H1 (cell line): Measurements from ENCODE around the gene PRPF40B. TPM values are rescaled to one million over a fixed set of nuclear protein-coding genes. Genes with fewer than 3 reads are reported as not detected.

Source experiments
- CTCF ChIA-PET: fragments of 300-600 bp; sonication (Branson Sonifier 250); formaldehyde crosslinking; loops from one replicate; lab custom pipeline; 2021; ENCODE audit not compliant: partially characterized antibody; lab: Charles Lee
- POLR2A ChIA-PET: fragments of 300-600 bp; sonication (Branson Sonifier 250); formaldehyde crosslinking; loops from one replicate; lab custom pipeline; 2021; ENCODE audit warnings: inconsistent platforms; ENCODE audit not compliant: partially characterized antibody; lab: Charles Lee
- DNase-seq, 2 experiments: peaks; one replicate each; pipeline versions ENCODE4 v3.0.0 to v3.0.0-alpha.2; 2010 to 2022; ENCODE audit warnings: low spot score in 2 of 2, low read depth in 1 of 2, mixed read lengths in 1 of 2
- FAIRE-seq: peaks from 2 replicates; lab custom pipeline; 2011; peaks lifted over from hg19 to GRCh38; lab: Jason Lieb, UNC
- H2AFZ ChIP-seq: 2 replicates; pipeline ENCODE4 v1.8.1; 2012; ENCODE audit warnings: low read length, inconsistent platforms
- H2AK5ac ChIP-seq: 2 replicates; pipeline ENCODE4 v1.6.1; 2013; ENCODE audit warnings: low read depth, low read length
- H2BK120ac ChIP-seq: replicated peaks from 2 replicates; pipeline ENCODE3; 2013; ENCODE audit warnings: low read depth, low read length, inconsistent platforms
- H2BK12ac ChIP-seq: 2 replicates; pipeline ENCODE4 v1.6.1; 2013; ENCODE audit warnings: low read depth, low read length
- H2BK15ac ChIP-seq: 2 replicates; pipeline ENCODE4 v1.6.1; 2013; ENCODE audit warnings: low read length
- H2BK20ac ChIP-seq: 2 replicates; pipeline ENCODE4 v1.6.1; 2013; ENCODE audit warnings: low read length
- H2BK5ac ChIP-seq: 2 replicates; pipeline ENCODE4 v1.6.1; 2013; ENCODE audit warnings: low read depth, low read length
- H3K14ac ChIP-seq: 2 replicates; pipeline ENCODE4 v1.6.1; 2013; ENCODE audit warnings: inconsistent platforms; ENCODE audit not compliant: insufficient read length
- H3K18ac ChIP-seq: 2 replicates; pipeline ENCODE4 v1.6.1; 2013; ENCODE audit warnings: low read length; ENCODE audit errors: extremely low read depth
- H3K23ac ChIP-seq: 2 replicates; pipeline ENCODE4 v1.6.1; 2013; ENCODE audit warnings: inconsistent platforms; ENCODE audit not compliant: insufficient read length
- H3K23me2 ChIP-seq: 2 replicates; pipeline ENCODE4 v1.6.1; 2013; ENCODE audit warnings: low read depth, low read length
- H3K27ac ChIP-seq: 2 replicates; pipeline ENCODE4 v1.6.1; 2011; ENCODE audit warnings: low read depth, low read length, inconsistent platforms
- H3K27me3 ChIP-seq, 4 experiments: replicated peaks in 1 of 4; 1 replicate in 1 of 4; 2 replicates in 3 of 4; pipeline versions ENCODE4 v1.6.1 to v1.8.1; 2011 to 2013; ENCODE audit warnings: low read length in 3 of 4, mild to moderate bottlenecking in 3 of 4, inconsistent platforms in 2 of 4, mixed read lengths in 2 of 4, moderate library complexity in 1 of 4; ENCODE audit not compliant: control insufficient read depth in 3 of 4, insufficient read depth in 3 of 4; ENCODE audit errors: extremely low read depth in 1 of 4
- H3K36me3 ChIP-seq, 4 experiments: 2 replicates each; pipeline versions ENCODE4 v1.6.1 to v1.8.1; 2011 to 2013; ENCODE audit warnings: mild to moderate bottlenecking in 4 of 4, low read length in 3 of 4, moderate library complexity in 2 of 4, control low read depth in 1 of 4, inconsistent platforms in 1 of 4; ENCODE audit not compliant: insufficient read depth in 4 of 4, control insufficient read depth in 2 of 4
- H3K4ac ChIP-seq: replicated peaks from 2 replicates; pipeline ENCODE3; 2013; ENCODE audit warnings: low read length, low read depth, mixed read lengths, inconsistent platforms; ENCODE audit not compliant: insufficient read length
- H3K4me1 ChIP-seq, 4 experiments: replicated peaks in 1 of 4; 1 replicate in 1 of 4; 2 replicates in 3 of 4; pipeline versions ENCODE4 v1.6.1 to v1.8.1; 2011 to 2013; ENCODE audit warnings: low read length in 3 of 4, inconsistent platforms in 2 of 4, mixed read lengths in 1 of 4; ENCODE audit not compliant: insufficient read depth in 4 of 4, control insufficient read depth in 3 of 4
- H3K4me2 ChIP-seq, 2 experiments: 2 replicates each; pipeline versions ENCODE4 v1.6.1 to v1.8.1; 2011 to 2013; ENCODE audit warnings: low read depth in 2 of 2, low read length in 2 of 2, control low read depth in 1 of 2, inconsistent platforms in 1 of 2, mild to moderate bottlenecking in 1 of 2; ENCODE audit not compliant: insufficient read depth in 1 of 2
- H3K4me3 ChIP-seq, 4 experiments: fragments of 200-600, 300-600 bp in 1 of 4; sonication (generic), shearing (Covaris generic), sonication (Bioruptor Twin) in 1 of 4; 2 replicates each; pipeline versions ENCODE4 v1.5.1 to v1.8.1; 2011 to 2016; ENCODE audit warnings: low read length in 4 of 4, low read depth in 3 of 4, control low read depth in 2 of 4, inconsistent platforms in 2 of 4, mild to moderate bottlenecking in 2 of 4, mixed read lengths in 1 of 4, moderate library complexity in 1 of 4; ENCODE audit not compliant: insufficient read depth in 2 of 4; ENCODE audit errors: extremely low read depth in 1 of 4
- H3K56ac ChIP-seq: replicated peaks from 2 replicates; pipeline ENCODE3; 2013; ENCODE audit warnings: low read depth, mild to moderate bottlenecking, mixed read lengths, low read length, inconsistent platforms; ENCODE audit not compliant: insufficient read length
- H3K79me1 ChIP-seq: 2 replicates; pipeline ENCODE4 v1.6.1; 2013; ENCODE audit warnings: low read depth, low read length, control low read depth
- H3K79me2 ChIP-seq, 2 experiments: 2 replicates each; pipeline versions ENCODE4 v1.6.1 to v1.8.1; 2012 to 2013; ENCODE audit warnings: low read length in 2 of 2, mild to moderate bottlenecking in 2 of 2, inconsistent platforms in 1 of 2; ENCODE audit not compliant: insufficient read depth in 2 of 2, control insufficient read depth in 1 of 2
- H3K9ac ChIP-seq, 4 experiments: replicated peaks in 1 of 4; 1 replicate in 1 of 4; 2 replicates in 3 of 4; pipeline versions ENCODE4 v1.6.1 to v1.8.1; 2011 to 2013; ENCODE audit warnings: low read depth in 3 of 4, low read length in 3 of 4, control low read depth in 2 of 4, mild to moderate bottlenecking in 2 of 4, moderate library complexity in 2 of 4, inconsistent platforms in 1 of 4; ENCODE audit errors: extremely low read depth in 1 of 4
- H3K9me3 ChIP-seq, 2 experiments: 2 replicates each; pipeline versions ENCODE4 v1.6.1 to v1.8.1; 2012 to 2013; ENCODE audit warnings: mild to moderate bottlenecking in 2 of 2, moderate library complexity in 2 of 2, control low read depth in 1 of 2, inconsistent platforms in 1 of 2, low read depth in 1 of 2, low read length in 1 of 2, mixed read lengths in 1 of 2; ENCODE audit not compliant: insufficient read depth in 2 of 2
- H4K20me1 ChIP-seq, 2 experiments: replicated peaks in 1 of 2; 2 replicates each; pipeline versions ENCODE3 to v1.8.1; 2011 to 2013; ENCODE audit warnings: inconsistent platforms in 2 of 2, low read length in 2 of 2, mild to moderate bottlenecking in 1 of 2; ENCODE audit not compliant: insufficient read depth in 2 of 2, control insufficient read depth in 1 of 2
- H4K5ac ChIP-seq: 2 replicates; pipeline ENCODE4 v1.6.1; 2013; ENCODE audit warnings: low read length, low read depth, mixed read lengths, inconsistent platforms; ENCODE audit not compliant: insufficient read length
- H4K8ac ChIP-seq: 2 replicates; pipeline ENCODE4 v1.8.0; 2013; ENCODE audit warnings: mild to moderate bottlenecking, moderate library complexity, low read length, inconsistent platforms; ENCODE audit not compliant: insufficient read depth; ENCODE audit errors: extremely low read depth
- H4K91ac ChIP-seq: replicated peaks from 2 replicates; pipeline ENCODE3; 2013; ENCODE audit warnings: low read length, mixed read lengths, inconsistent platforms; ENCODE audit not compliant: insufficient read length
- CEBPB ChIP-seq: IDR thresholded peaks from 2 replicates; pipeline ENCODE4 v1.6.1; 2012; ENCODE audit warnings: low read depth, low read length
- CTBP2 ChIP-seq: IDR thresholded peaks from 2 replicates; pipeline ENCODE4 v1.7.0; 2011; ENCODE audit warnings: borderline replicate concordance, mild to moderate bottlenecking, moderate library complexity, mixed read lengths, low read length; ENCODE audit not compliant: insufficient read depth, insufficient read length
- EZH2 ChIP-seq: fragments of 200-600 bp; sonication (generic); IDR thresholded peaks from 2 replicates; pipeline ENCODE4 v1.7.1; 2012; ENCODE audit warnings: low read depth, mild to moderate bottlenecking, moderate library complexity, low read length, inconsistent platforms; ENCODE audit not compliant: severe bottlenecking
- GTF2F1 ChIP-seq: IDR thresholded peaks from 2 replicates; pipeline ENCODE4 v1.6.1; 2012; ENCODE audit warnings: low read depth, low read length, improper control_type of control experiment, borderline replicate concordance
- JUN ChIP-seq: IDR thresholded peaks from 2 replicates; pipeline ENCODE4 v1.6.1; 2011; ENCODE audit warnings: low read depth, mild to moderate bottlenecking, improper control_type of control experiment, low read length
- KDM5A ChIP-seq: fragments of 200-600 bp; IDR thresholded peaks from 2 replicates; pipeline ENCODE4 v1.7.1; 2012; ENCODE audit warnings: mild to moderate bottlenecking, low read length, inconsistent platforms, mixed read lengths
- POLR2A ChIP-seq, 2 experiments: IDR thresholded peaks; 1 replicate in 1 of 2; 2 replicates in 1 of 2; pipeline ENCODE4 v1.6.1; 2011; ENCODE audit warnings: low read depth in 2 of 2, low read length in 2 of 2, mild to moderate bottlenecking in 2 of 2; ENCODE audit errors: control extremely low read depth in 1 of 2
- RBBP5 ChIP-seq: IDR thresholded peaks from 2 replicates; pipeline ENCODE4 v1.7.1; 2012; ENCODE audit warnings: low read depth, mild to moderate bottlenecking, inconsistent platforms, low read length, moderate library complexity, borderline replicate concordance
- RFX5 ChIP-seq: IDR thresholded peaks from 2 replicates; pipeline ENCODE4 v1.6.1; 2011; ENCODE audit warnings: low read depth, low read length, improper control_type of control experiment, borderline replicate concordance
- RNF2 ChIP-seq: fragments of 200-900, 300-1000 bp; sonication (generic); IDR thresholded peaks from 2 replicates; pipeline ENCODE4 v1.7.1; 2016; ENCODE audit warnings: borderline replicate concordance, low read depth, mild to moderate bottlenecking, antibody characterized with exemption, low read length; ENCODE audit not compliant: poor library complexity, severe bottlenecking; ENCODE audit errors: missing control alignments
- RXRA ChIP-seq: IDR thresholded peaks from 2 replicates; pipeline ENCODE4 v1.6.1; 2011; ENCODE audit warnings: low read depth, mild to moderate bottlenecking, low read length, moderate library complexity; ENCODE audit not compliant: insufficient read depth
- SIX5 ChIP-seq: IDR thresholded peaks from 2 replicates; pipeline ENCODE4 v1.6.1; 2011; ENCODE audit warnings: mild to moderate bottlenecking, low read depth, low read length
- TAF7 ChIP-seq: optimal IDR thresholded peaks from 2 replicates; pipeline ENCODE3; 2011; ENCODE audit warnings: low read depth, mild to moderate bottlenecking, inconsistent platforms, low read length, moderate library complexity, borderline replicate concordance
- WGBS, 2 experiments: shearing (Covaris generic) in 1 of 2; methylation state at CpG; one replicate each; pipeline versions ENCODE4 v1.1.6 to v1.1.7; 2013 to 2015; ENCODE audit warnings: low lambda C conversion rate in 2 of 2, mixed read lengths in 2 of 2, inconsistent platforms in 1 of 2, low coverage in 1 of 2, missing lambda C conversion rate in 1 of 2; ENCODE audit not compliant: insufficient replicate concordance in 2 of 2, insufficient coverage in 1 of 2, insufficient read length in 1 of 2; ENCODE audit errors: extremely low coverage in 1 of 2, missing lambda C conversion rate in 1 of 2; 5-methylcytosine and 5-hydroxymethylcytosine counted together
- polyA plus RNA-seq, 7 experiments: library from polyadenylated mRNA; depleted of rRNA in 3 of 7; stranded (reverse) in 5 of 7; unstranded in 2 of 7; fragments of >200 nt in 5 of 7; fragments of 200-250 nt in 2 of 7; gene quantifications; 1 replicate in 5 of 7; 2 replicates in 1 of 7; 4 replicates in 1 of 7; pipeline versions ENCODE4 v1.2.1 to v1.2.3, GENCODE V29; 2011 to 2013; ENCODE audit warnings: missing spikeins in 2 of 7, mixed read lengths in 2 of 7
- total RNA-seq: library from RNA; stranded (reverse); fragmentation: NEBNext Ultra II Directional; extraction: Animal tissue kit (Norgen Biotek cat#: 25700); gene quantifications from 2 replicates; pipeline ENCODE4 v1.2.1, GENCODE V29; 2021

The PRPF40B gene
- total and polyA plus RNA-seq, 2 of the 8 experiments (the other 6 are each of a cell fraction or from before 2014, with no cell fraction given) = 14.4 to 24.4 TPM

- Histone ChIP-seq H4K91ac (no peak overlapping the region), H4K5ac (no peak overlapping the region), H2AFZ (no peak overlapping the region), H3K23me2 (no peaks in the 10 kb centered on the region), H3K27ac (no peak overlapping the region), H3K23ac (no peak overlapping the region), H3K18ac (no peak overlapping the region), H3K79me2 (no peaks in the 10 kb centered on the region), H2BK120ac (no peak overlapping the region), H2BK12ac (no peak overlapping the region), H4K8ac (no peak overlapping the region; the same call in 1 of the 2 replicates), H3K4me1 (no peaks in the 10 kb centered on the region), H3K56ac (no peak overlapping the region), H4K20me1 (peaks cover 0 to 10% of the 10 kb centered on the region in 2 experiments), H3K4ac (no peak overlapping the region), H3K79me1 (no peaks in the 10 kb centered on the region), H3K14ac (no peak overlapping the region), H2BK20ac (no peak overlapping the region), H3K27me3 (no peaks in the 10 kb centered on the region), H2BK15ac (no peak overlapping the region), H3K9me3 (no peaks in the 10 kb centered on the region), H2AK5ac (no peak overlapping the region), H3K4me3 (no peak overlapping the region), H3K9ac (no peak overlapping the region), H3K4me2 (no peak overlapping the region), H3K36me3 (peaks cover 15 to 58% (median 41%) of the 10 kb centered on the region in 4 experiments), H2BK5ac (no peak overlapping the region)
- ChIA-PET CTCF (interaction anchor here (1.0 to 12.7 kb wide), 9 partner anchors 11 to 118 kb away, joined by 3 to 222 read pairs (median 14); partner anchors contain the start of gene FMNL3), POLR2A (interaction anchor here (1.1 to 1.3 kb wide), 3 partner anchors 10 to 95 kb away, joined by 3 to 10 read pairs (median 6); partner anchors contain the start of gene TMBIM6)
- 95% methylated on average over 7 of the region's 7 CpGs; no CpG with 5 or more reads in 1 of the 2 experiments for WGBS, 2 experiments
- no peak for DNase-seq
- FAIRE-seq = no peak
- no peak for TF ChIP-seq POLR2A (IDR thresholded peaks at IDR 0.05; ENCODE audit: control extremely low read depth in 1 of 2, low read depth in 2 of 2, low read length in 2 of 2)
- no peak for TF ChIP-seq KDM5A
- no peak for TF ChIP-seq RFX5
- no peak for TF ChIP-seq EZH2
- TF ChIP-seq RNF2 = no peak
- no peak for TF ChIP-seq GTF2F1
- TF ChIP-seq RXRA = no peak
- no peak for TF ChIP-seq SIX5
- no peak for TF ChIP-seq RBBP5
- TF ChIP-seq JUN = no peak
- no peak for TF ChIP-seq TAF7
- TF ChIP-seq CEBPB = no peak
- no peak for TF ChIP-seq CTBP2
These were observed 23.0 kb downstream of the PRPF40B start for GRCh38 chr12:49646331-49646830.
